HEK293 (cell line): ENCODE measurements around the gene CD151.

Source experiments
- CTCF ChIA-PET: fragments of 350-600 bp; formaldehyde crosslinking; extraction: SDS; loops from one replicate; lab custom pipeline; 2021; ENCODE audit warnings: antibody characterized with exemption; lab: Yijun Ruan, JAX
- POLR2A ChIA-PET: fragments of 300-600 bp; formaldehyde crosslinking; extraction: SDS; loops from one replicate; lab custom pipeline; 2020; ENCODE audit warnings: antibody characterized with exemption, inconsistent platforms; lab: Yijun Ruan, JAX
- H3K27ac ChIP-seq: fragments of 200-500 bp; sonication (Bioruptor generic); 2 replicates; pipeline ENCODE4 v1.5.1; 2014; ENCODE audit warnings: low read depth, low read length, control low read depth, inconsistent platforms; ENCODE audit errors: extremely low read depth
- H3K36me3 ChIP-seq, 2 experiments: fragments of 200-500 bp in 1 of 2; sonication (Bioruptor generic) in 1 of 2; 1 replicate in 1 of 2; 2 replicates in 1 of 2; pipeline ENCODE4 v1.5.1; 2014 to 2017; ENCODE audit warnings: inconsistent platforms in 2 of 2, low read length in 2 of 2; ENCODE audit not compliant: control insufficient read depth in 2 of 2, insufficient read depth in 1 of 2
- H3K4me1 ChIP-seq: fragments of 200-500 bp; sonication (Bioruptor generic); 2 replicates; pipeline ENCODE4 v1.5.1; 2014; ENCODE audit warnings: mild to moderate bottlenecking, low read length, inconsistent platforms; ENCODE audit not compliant: control insufficient read depth, insufficient read depth
- H3K4me3 ChIP-seq: 2 replicates; pipeline ENCODE4 v1.5.1; 2011; ENCODE audit warnings: low read depth, mild to moderate bottlenecking, control low read depth, low read length, moderate library complexity
- H3K9me3 ChIP-seq: fragments of 200-500 bp; sonication (Bioruptor generic); 2 replicates; pipeline ENCODE4 v1.5.1; 2014; ENCODE audit warnings: low read depth, low read length, inconsistent platforms; ENCODE audit not compliant: control insufficient read depth, insufficient read depth
- BCL11B ChIP-seq: fragments of 450-650 bp; formaldehyde crosslinking; IDR thresholded peaks from 2 replicates; pipeline ENCODE4 v1.5.1; 2016; ENCODE audit warnings: low read depth, missing biosample characterization, missing genetic modification characterization
- EGR2 ChIP-seq: fragments of 450-650 bp; formaldehyde crosslinking; IDR thresholded peaks from 2 replicates; pipeline ENCODE4 v1.5.1; 2016; ENCODE audit warnings: low read depth, missing biosample characterization, missing genetic modification characterization
- GLIS1 ChIP-seq: fragments of 450-650 bp; formaldehyde crosslinking; IDR thresholded peaks from 2 replicates; pipeline ENCODE4 v1.5.1; 2016; ENCODE audit warnings: missing biosample characterization, missing genetic modification characterization
- GLIS2 ChIP-seq: fragments of 450-650 bp; formaldehyde crosslinking; IDR thresholded peaks from 2 replicates; pipeline ENCODE4 v1.5.1; 2016; ENCODE audit warnings: missing biosample characterization, missing genetic modification characterization
- KLF7 ChIP-seq: fragments of 450-650 bp; formaldehyde crosslinking; IDR thresholded peaks from 2 replicates; pipeline ENCODE4 v1.5.1; 2016; ENCODE audit warnings: missing biosample characterization, missing genetic modification characterization, borderline replicate concordance
- SCRT1 ChIP-seq: fragments of 450-650 bp; formaldehyde crosslinking; IDR thresholded peaks from 2 replicates; pipeline ENCODE4 v1.5.1; 2016; ENCODE audit warnings: missing biosample characterization, missing genetic modification characterization, borderline replicate concordance
- ZBTB17 ChIP-seq: fragments of 450-650 bp; formaldehyde crosslinking; IDR thresholded peaks from 2 replicates; pipeline ENCODE4 v1.5.1; 2016; ENCODE audit warnings: missing biosample characterization, missing genetic modification characterization
- ZFHX2 ChIP-seq: fragments of 450-650 bp; formaldehyde crosslinking; conservative IDR thresholded peaks from 2 replicates; pipeline ENCODE4 v1.5.1; 2016; ENCODE audit warnings: missing biosample characterization, missing genetic modification characterization
- ZFP41 ChIP-seq: fragments of 450-650 bp; formaldehyde crosslinking; IDR thresholded peaks from 2 replicates; pipeline ENCODE4 v1.5.1; 2016; ENCODE audit warnings: missing biosample characterization, missing genetic modification characterization, borderline replicate concordance
- ZIC2 ChIP-seq: fragments of 450-650 bp; formaldehyde crosslinking; IDR thresholded peaks from 2 replicates; pipeline ENCODE4 v1.5.1; 2016; ENCODE audit warnings: missing biosample characterization, missing genetic modification characterization
- ZNF132 ChIP-seq: fragments of 450-650 bp; formaldehyde crosslinking; IDR thresholded peaks from 2 replicates; pipeline ENCODE4 v1.5.1; 2017; ENCODE audit warnings: missing biosample characterization, missing genetic modification characterization, borderline replicate concordance
- ZNF133 ChIP-seq: fragments of 450-650 bp; formaldehyde crosslinking; IDR thresholded peaks from 2 replicates; pipeline ENCODE4 v1.5.1; 2016; ENCODE audit warnings: missing biosample characterization, missing genetic modification characterization
- ZNF239 ChIP-seq: fragments of 450-650 bp; formaldehyde crosslinking; IDR thresholded peaks from 2 replicates; pipeline ENCODE4 v1.5.1; 2016; ENCODE audit warnings: missing biosample characterization, missing genetic modification characterization
- ZNF248 ChIP-seq: fragments of 450-650 bp; formaldehyde crosslinking; IDR thresholded peaks from 2 replicates; pipeline ENCODE4 v1.5.1; 2017; ENCODE audit warnings: missing biosample characterization, missing genetic modification characterization
- ZNF292 ChIP-seq: fragments of 450-650 bp; formaldehyde crosslinking; IDR thresholded peaks from 2 replicates; pipeline ENCODE4 v1.5.1; 2016; ENCODE audit warnings: low read depth, missing biosample characterization, missing genetic modification characterization, borderline replicate concordance
- ZNF324 ChIP-seq: fragments of 450-650 bp; formaldehyde crosslinking; IDR thresholded peaks from 2 replicates; pipeline ENCODE4 v1.5.1; 2016; ENCODE audit warnings: missing biosample characterization, missing genetic modification characterization
- ZNF350 ChIP-seq: fragments of 450-650 bp; formaldehyde crosslinking; IDR thresholded peaks from 2 replicates; pipeline ENCODE4 v1.5.0; 2017; ENCODE audit warnings: missing biosample characterization, mild to moderate bottlenecking, missing genetic modification characterization
- ZNF530 ChIP-seq: fragments of 450-650 bp; formaldehyde crosslinking; IDR thresholded peaks from 2 replicates; pipeline ENCODE4 v1.5.1; 2016; ENCODE audit warnings: low read depth, missing biosample characterization, missing genetic modification characterization
- ZNF544 ChIP-seq: fragments of 450-650 bp; formaldehyde crosslinking; IDR thresholded peaks from 2 replicates; pipeline ENCODE4 v1.5.0; 2017; ENCODE audit warnings: missing biosample characterization, missing genetic modification characterization
- ZNF560 ChIP-seq: fragments of 450-650 bp; formaldehyde crosslinking; IDR thresholded peaks from 2 replicates; pipeline ENCODE4 v1.5.1; 2017; ENCODE audit warnings: missing biosample characterization, missing genetic modification characterization, borderline replicate concordance
- ZNF585B ChIP-seq: fragments of 450-650 bp; formaldehyde crosslinking; IDR thresholded peaks from 2 replicates; pipeline ENCODE4 v1.5.1; 2016; ENCODE audit warnings: missing biosample characterization, missing genetic modification characterization
- ZNF701 ChIP-seq: fragments of 450-650 bp; formaldehyde crosslinking; IDR thresholded peaks from 2 replicates; pipeline ENCODE4 v1.5.1; 2016; ENCODE audit warnings: missing biosample characterization, missing genetic modification characterization
- ZNF776 ChIP-seq: fragments of 450-650 bp; formaldehyde crosslinking; IDR thresholded peaks from 2 replicates; pipeline ENCODE4 v1.5.0; 2017; ENCODE audit warnings: missing biosample characterization, missing genetic modification characterization, borderline replicate concordance
- ZNF830 ChIP-seq: fragments of 450-650 bp; IDR thresholded peaks from 2 replicates; pipeline ENCODE4 v1.5.0; 2018; ENCODE audit warnings: missing biosample characterization, missing genetic modification characterization, low read depth, mild to moderate bottlenecking, moderate library complexity
- TF ChIP-seq, protein P1 (sequence below): fragments of 450-650 bp; formaldehyde crosslinking; IDR thresholded peaks from 2 replicates; pipeline ENCODE4 v1.5.1; 2016; ENCODE audit warnings: missing biosample characterization, missing genetic modification characterization, borderline replicate concordance
- TF ChIP-seq, protein P2 (sequence below): fragments of 450-650 bp; formaldehyde crosslinking; IDR thresholded peaks from 2 replicates; pipeline ENCODE4 v1.5.1; 2016; ENCODE audit warnings: missing biosample characterization, missing genetic modification characterization, low read depth
- TF ChIP-seq, protein P3 (sequence below): fragments of 450-650 bp; formaldehyde crosslinking; IDR thresholded peaks from 2 replicates; pipeline ENCODE4 v1.5.1; 2017; ENCODE audit warnings: missing biosample characterization, mild to moderate bottlenecking, missing genetic modification characterization, moderate library complexity
- TF ChIP-seq, protein P4 (sequence below): fragments of 450-650 bp; formaldehyde crosslinking; IDR thresholded peaks from 2 replicates; pipeline ENCODE4 v1.5.1; 2016; ENCODE audit warnings: missing biosample characterization, missing genetic modification characterization
- TF ChIP-seq, protein P5 (sequence below): fragments of 450-650 bp; formaldehyde crosslinking; IDR thresholded peaks from 2 replicates; pipeline ENCODE4 v1.5.1; 2016; ENCODE audit warnings: missing biosample characterization, missing genetic modification characterization

CD151 gene

DNA sequence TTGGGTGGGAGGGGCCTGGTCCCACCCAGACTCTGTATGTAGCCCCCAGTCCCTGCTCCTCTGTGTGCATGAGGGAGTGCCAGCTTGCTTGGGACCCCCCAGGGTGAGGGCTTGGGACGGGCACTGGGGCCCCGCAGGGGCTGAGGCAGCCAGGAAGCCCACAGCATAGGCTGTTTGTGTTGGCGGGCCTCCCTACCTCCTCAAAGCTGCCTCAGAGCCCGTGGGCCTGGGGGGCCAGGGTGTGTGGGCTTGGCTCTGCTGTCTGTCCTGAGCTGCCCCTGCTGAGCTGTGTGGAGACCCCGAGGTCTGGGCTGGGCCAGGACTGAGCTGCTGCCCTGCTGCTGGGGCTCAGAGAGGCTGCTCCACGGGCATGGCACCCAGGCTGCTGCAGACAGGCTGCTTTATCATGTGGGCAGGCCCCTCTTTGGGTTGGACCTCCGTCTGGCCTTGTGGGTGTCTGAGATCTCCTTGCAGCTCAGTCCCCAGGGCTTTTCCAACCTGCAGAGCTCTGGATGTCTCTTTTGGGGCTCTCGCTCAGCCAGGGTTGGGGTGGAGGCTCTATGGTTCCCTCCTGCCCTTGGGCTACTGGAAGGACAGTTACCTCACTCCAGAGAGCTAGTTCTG lies 13.2 kb downstream of the CD151 start:
- ChIA-PET CTCF (interaction anchor here (0.8 to 2.3 kb wide), 2 partner anchors 18 to 206 kb away, joined by 3 to 9 read pairs; no protein-coding TSS in a partner anchor), POLR2A (interaction anchor here (0.6 to 1.9 kb wide), 3 partner anchors 10 to 27 kb away, joined by 3 to 6 read pairs (median 3); partner anchors contain the start of gene PNPLA2)
- no peak overlapping the region for H3K4me3 ChIP-seq
- H3K4me1 ChIP-seq: 0 out of 2 replicates have a peak, but pooled peaks cover 6% of the 10 kb centered on the region
- H3K36me3 ChIP-seq: peaks cover 0 to 3% of the 10 kb centered on the region in 2 experiments; a peak in 1 of 3 replicates
- no peak overlapping the region for H3K27ac ChIP-seq
- H3K9me3 ChIP-seq: no peaks in the 10 kb centered on the region
- TF ChIP-seq ZNF239 (tag by site-specific recombination) (no peak), GLIS1 (tag by site-specific recombination) (peak; percentile 98), BCL11B (tag by site-specific recombination) (no peak), ZNF248 (no peak), ZNF350 (tag by site-specific recombination) (no peak), ZNF544 (no peak), ZNF701 (tag by site-specific recombination) (no peak), KLF7 (tag by site-specific recombination) (no peak), ZNF830 (tag by site-specific recombination) (no peak), ZFHX2 (tag by site-specific recombination) (peak; percentile 85), ZNF585B (tag by site-specific recombination) (no peak), ZNF530 (tag by site-specific recombination) (no peak), ZNF133 (tag by site-specific recombination) (no peak), ZNF324 (tag by site-specific recombination) (no peak), ZNF776 (tag by site-specific recombination) (no peak), GLIS2 (tag by site-specific recombination) (peak; percentile 52; the same call in 1 of the 2 replicates), ZIC2 (peak; percentile 84), ZFP41 (no peak), SCRT1 (tag by site-specific recombination) (no peak), ZNF292 (tag by site-specific recombination) (no peak), ZBTB17 (tag by site-specific recombination) (no peak), ZNF132 (no peak), EGR2 (tag by site-specific recombination) (peak; percentile 70), ZNF560 (tag by site-specific recombination) (no peak)
- TF ChIP-seq, protein P1, sequence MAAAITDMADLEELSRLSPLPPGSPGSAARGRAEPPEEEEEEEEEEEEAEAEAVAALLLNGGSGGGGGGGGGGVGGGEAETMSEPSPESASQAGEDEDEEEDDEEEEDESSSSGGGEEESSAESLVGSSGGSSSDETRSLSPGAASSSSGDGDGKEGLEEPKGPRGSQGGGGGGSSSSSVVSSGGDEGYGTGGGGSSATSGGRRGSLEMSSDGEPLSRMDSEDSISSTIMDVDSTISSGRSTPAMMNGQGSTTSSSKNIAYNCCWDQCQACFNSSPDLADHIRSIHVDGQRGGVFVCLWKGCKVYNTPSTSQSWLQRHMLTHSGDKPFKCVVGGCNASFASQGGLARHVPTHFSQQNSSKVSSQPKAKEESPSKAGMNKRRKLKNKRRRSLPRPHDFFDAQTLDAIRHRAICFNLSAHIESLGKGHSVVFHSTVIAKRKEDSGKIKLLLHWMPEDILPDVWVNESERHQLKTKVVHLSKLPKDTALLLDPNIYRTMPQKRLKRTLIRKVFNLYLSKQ (tag by site-specific recombination): no peak
- TF ChIP-seq, protein P2, sequence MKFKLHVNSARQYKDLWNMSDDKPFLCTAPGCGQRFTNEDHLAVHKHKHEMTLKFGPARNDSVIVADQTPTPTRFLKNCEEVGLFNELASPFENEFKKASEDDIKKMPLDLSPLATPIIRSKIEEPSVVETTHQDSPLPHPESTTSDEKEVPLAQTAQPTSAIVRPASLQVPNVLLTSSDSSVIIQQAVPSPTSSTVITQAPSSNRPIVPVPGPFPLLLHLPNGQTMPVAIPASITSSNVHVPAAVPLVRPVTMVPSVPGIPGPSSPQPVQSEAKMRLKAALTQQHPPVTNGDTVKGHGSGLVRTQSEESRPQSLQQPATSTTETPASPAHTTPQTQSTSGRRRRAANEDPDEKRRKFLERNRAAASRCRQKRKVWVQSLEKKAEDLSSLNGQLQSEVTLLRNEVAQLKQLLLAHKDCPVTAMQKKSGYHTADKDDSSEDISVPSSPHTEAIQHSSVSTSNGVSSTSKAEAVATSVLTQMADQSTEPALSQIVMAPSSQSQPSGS (tag by site-specific recombination): no peak
- TF ChIP-seq, protein P3, sequence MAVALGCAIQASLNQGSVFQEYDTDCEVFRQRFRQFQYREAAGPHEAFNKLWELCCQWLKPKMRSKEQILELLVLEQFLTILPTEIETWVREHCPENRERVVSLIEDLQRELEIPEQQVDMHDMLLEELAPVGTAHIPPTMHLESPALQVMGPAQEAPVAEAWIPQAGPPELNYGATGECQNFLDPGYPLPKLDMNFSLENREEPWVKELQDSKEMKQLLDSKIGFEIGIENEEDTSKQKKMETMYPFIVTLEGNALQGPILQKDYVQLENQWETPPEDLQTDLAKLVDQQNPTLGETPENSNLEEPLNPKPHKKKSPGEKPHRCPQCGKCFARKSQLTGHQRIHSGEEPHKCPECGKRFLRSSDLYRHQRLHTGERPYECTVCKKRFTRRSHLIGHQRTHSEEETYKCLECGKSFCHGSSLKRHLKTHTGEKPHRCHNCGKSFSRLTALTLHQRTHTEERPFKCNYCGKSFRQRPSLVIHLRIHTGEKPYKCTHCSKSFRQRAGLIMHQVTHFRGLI (tag by site-specific recombination): peak; percentile 41; the same call in 1 of the 2 replicates
- TF ChIP-seq, protein P4, sequence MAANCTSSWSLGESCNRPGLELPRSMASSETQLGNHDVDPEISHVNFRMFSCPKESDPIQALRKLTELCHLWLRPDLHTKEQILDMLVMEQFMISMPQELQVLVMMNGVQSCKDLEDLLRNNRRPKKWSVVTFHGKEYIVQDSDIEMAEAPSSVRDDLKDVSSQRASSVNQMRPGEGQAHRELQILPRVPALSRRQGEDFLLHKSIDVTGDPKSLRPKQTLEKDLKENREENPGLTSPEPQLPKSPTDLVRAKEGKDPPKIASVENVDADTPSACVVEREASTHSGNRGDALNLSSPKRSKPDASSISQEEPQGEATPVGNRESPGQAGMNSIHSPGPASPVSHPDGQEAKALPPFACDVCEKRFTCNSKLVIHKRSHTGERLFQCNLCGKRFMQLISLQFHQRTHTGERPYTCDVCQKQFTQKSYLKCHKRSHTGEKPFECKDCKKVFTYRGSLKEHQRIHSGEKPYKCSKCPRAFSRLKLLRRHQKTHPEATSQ (tag by site-specific recombination): no peak
- TF ChIP-seq, protein P5, sequence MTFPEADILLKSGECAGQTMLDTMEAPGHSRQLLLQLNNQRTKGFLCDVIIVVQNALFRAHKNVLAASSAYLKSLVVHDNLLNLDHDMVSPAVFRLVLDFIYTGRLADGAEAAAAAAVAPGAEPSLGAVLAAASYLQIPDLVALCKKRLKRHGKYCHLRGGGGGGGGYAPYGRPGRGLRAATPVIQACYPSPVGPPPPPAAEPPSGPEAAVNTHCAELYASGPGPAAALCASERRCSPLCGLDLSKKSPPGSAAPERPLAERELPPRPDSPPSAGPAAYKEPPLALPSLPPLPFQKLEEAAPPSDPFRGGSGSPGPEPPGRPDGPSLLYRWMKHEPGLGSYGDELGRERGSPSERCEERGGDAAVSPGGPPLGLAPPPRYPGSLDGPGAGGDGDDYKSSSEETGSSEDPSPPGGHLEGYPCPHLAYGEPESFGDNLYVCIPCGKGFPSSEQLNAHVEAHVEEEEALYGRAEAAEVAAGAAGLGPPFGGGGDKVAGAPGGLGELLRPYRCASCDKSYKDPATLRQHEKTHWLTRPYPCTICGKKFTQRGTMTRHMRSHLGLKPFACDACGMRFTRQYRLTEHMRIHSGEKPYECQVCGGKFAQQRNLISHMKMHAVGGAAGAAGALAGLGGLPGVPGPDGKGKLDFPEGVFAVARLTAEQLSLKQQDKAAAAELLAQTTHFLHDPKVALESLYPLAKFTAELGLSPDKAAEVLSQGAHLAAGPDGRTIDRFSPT (tag by site-specific recombination): no peak
